OCI-LY7 (cell line): Measurements from ENCODE around the gene POLD2. TPM values are rescaled to one million over a fixed set of nuclear protein-coding genes. Genes with fewer than 3 reads are reported as not detected.
A peak's percentile ranks its signal among the peaks of the same experiment; 100 is the strongest.

Source experiments
- BruUV-seq: library from RNA; stranded (reverse); fragments of 400-500 nt; replicated peaks from 2 replicates; lab custom pipeline; 2021; lab: Mats Ljungman, UMichigan
- CTCF ChIA-PET: fragments of 300-600 bp; sonication (Branson Sonifier 250); formaldehyde crosslinking; loops from one replicate; lab custom pipeline; 2022; ENCODE audit warnings: antibody characterized with exemption; ENCODE audit not compliant: unreplicated experiment; lab: Charles Lee
- POLR2A ChIA-PET: fragments of 300-600 bp; sonication (Branson Sonifier 250); formaldehyde crosslinking; loops from one replicate; lab custom pipeline; 2022; ENCODE audit warnings: antibody characterized with exemption; lab: Charles Lee
- DNase-seq: peaks from one replicate; pipeline ENCODE4 v3.0.0-alpha.2; 2015; ENCODE audit warnings: low spot score
- H2AFZ ChIP-seq: fragments of 200-600 bp; sonication (generic), shearing (Covaris generic); 2 replicates; pipeline ENCODE4 v1.6.1; 2014; ENCODE audit warnings: mild to moderate bottlenecking, antibody characterized with exemption, low read length, moderate library complexity
- H3K27ac ChIP-seq: fragments of 200-600 bp; sonication (generic); 2 replicates; pipeline ENCODE4 v1.5.1; 2014; ENCODE audit warnings: mixed run types, low read depth, mild to moderate bottlenecking, moderate library complexity, low read length, inconsistent platforms; ENCODE audit not compliant: poor library complexity, severe bottlenecking
- H3K36me3 ChIP-seq: fragments of 200-600 bp; sonication (generic); 2 replicates; pipeline ENCODE4 v1.6.1; 2014; ENCODE audit warnings: mild to moderate bottlenecking, antibody characterized with exemption, low read length, moderate library complexity, mixed read lengths; ENCODE audit not compliant: insufficient read depth
- H3K4me1 ChIP-seq: fragments of 200-600 bp; sonication (generic); 2 replicates; pipeline ENCODE4 v1.5.1; 2014; ENCODE audit warnings: mild to moderate bottlenecking, low read length; ENCODE audit not compliant: insufficient read depth, poor library complexity, severe bottlenecking
- H3K4me2 ChIP-seq: fragments of 200-600 bp; sonication (generic); 2 replicates; pipeline ENCODE4 v1.6.1; 2014; ENCODE audit warnings: mild to moderate bottlenecking, low read length
- H3K4me3 ChIP-seq: fragments of 200-600 bp; sonication (generic); 2 replicates; pipeline ENCODE4 v1.5.1; 2014; ENCODE audit warnings: mild to moderate bottlenecking, low read depth, low read length; ENCODE audit not compliant: poor library complexity, severe bottlenecking
- H3K79me2 ChIP-seq: fragments of 200-600 bp; sonication (generic); 2 replicates; pipeline ENCODE4 v1.6.1; 2016; ENCODE audit warnings: low read depth, mild to moderate bottlenecking, low read length, moderate library complexity, mixed read lengths; ENCODE audit not compliant: insufficient read depth
- H3K9me2 ChIP-seq: fragments of 200-600 bp; sonication (generic); 2 replicates; pipeline ENCODE4 v1.6.1; 2016; ENCODE audit warnings: mild to moderate bottlenecking, low read length, mixed read lengths; ENCODE audit not compliant: insufficient read depth
- H3K9me3 ChIP-seq: fragments of 200-600 bp; sonication (generic); 2 replicates; pipeline ENCODE4 v1.6.1; 2014; ENCODE audit warnings: mild to moderate bottlenecking, mixed run types, low read length, mixed read lengths
- H4K20me1 ChIP-seq: fragments of 200-600 bp; sonication (generic); 2 replicates; pipeline ENCODE4 v1.6.1; 2014; ENCODE audit warnings: mild to moderate bottlenecking, antibody characterized with exemption, low read length, moderate library complexity, mixed read lengths; ENCODE audit not compliant: insufficient read depth
- CTCF ChIP-seq: fragments of 200-600 bp; sonication (generic); conservative IDR thresholded peaks from 2 replicates; pipeline ENCODE4 v1.5.1; 2014; ENCODE audit warnings: mild to moderate bottlenecking, antibody characterized with exemption, low read length, moderate library complexity, mixed read lengths
- EZH2phosphoT487 ChIP-seq: fragments of 200-600 bp; sonication (generic); IDR thresholded peaks from 2 replicates; pipeline ENCODE4 v1.6.1; 2018; ENCODE audit warnings: low read depth, borderline replicate concordance, mild to moderate bottlenecking, mixed run types, antibody characterized with exemption, low read length, moderate library complexity, mixed read lengths
- intact Hi-C: fragments of 100-400 bp; cut with micrococcal nuclease; formaldehyde crosslinking; loops from one replicate; pipeline ENCODE4 v1.10.0; 2022; ENCODE audit not compliant: unreplicated experiment
- total RNA-seq, 2 experiments: library from RNA; depleted of rRNA in 1 of 2; stranded (reverse); fragments of >200 nt in 1 of 2; shearing (Covaris generic) in 1 of 2; gene quantifications; 2 replicates each; pipeline ENCODE4 v1.2.3, GENCODE V29; 2014 to 2022

POLD2 gene
- total RNA-seq, 2 experiments from 2014 or later: 230 to 261 TPM

GRCh38 chr7:44094883-44095592 is 28.3 kb downstream of the POLD2 start:
- ChIA-PET CTCF (no interaction called here), POLR2A (interaction anchor here (0.6 to 5.4 kb wide), 3 partner anchors 9 to 14 kb away, joined by 3 to 38 read pairs (median 3); partner anchors contain the start of gene POLM)
- intact Hi-C loops: loop anchor here (5.0 kb wide), 1 partner anchor 902 kb away; no protein-coding TSS in a partner anchor
- BruUV-seq: no TSS peak
- Histone ChIP-seq H4K20me1 (no peaks in the 10 kb centered on the region), H3K4me3 (peak overlapping the region; percentile 23), H3K4me1 (peaks cover 91% of the 10 kb centered on the region), H3K27ac (peak overlapping the region; percentile 98), H3K36me3 (no peaks in the 10 kb centered on the region; the same call in 1 of the 2 replicates), H3K9me2 (no peaks in the 10 kb centered on the region), H3K79me2 (no peaks in the 10 kb centered on the region), H3K4me2 (peak overlapping the region; percentile 76), H2AFZ (peak overlapping the region; percentile 77; the same call in 1 of the 2 replicates), H3K9me3 (peaks cover 5% of the 10 kb centered on the region; the same call in 1 of the 2 replicates)
- TF ChIP-seq EZH2phosphoT487: no peak
- TF ChIP-seq CTCF: no peak
- peak; percentile 59 for DNase-seq

- peak overlapping the region; percentile 23 for H3K4me3 ChIP-seq
- no peaks in the 10 kb centered on the region for H4K20me1 ChIP-seq
- H2AFZ ChIP-seq: peak overlapping the region; percentile 77; the same call in 1 of the 2 replicates
- H3K79me2 ChIP-seq: no peaks in the 10 kb centered on the region
- ChIA-PET CTCF (no interaction called here), POLR2A (no interaction called here)
- BruUV-seq: no TSS peak
- DNase-seq: no peak
- intact Hi-C loops: no loop called here
- no peak for TF ChIP-seq EZH2phosphoT487
- TF ChIP-seq CTCF: no peak
- no peaks in the 10 kb centered on the region for H3K9me2 ChIP-seq
- H3K4me1 ChIP-seq: peaks cover 84% of the 10 kb centered on the region
- peak overlapping the region; percentile 76 for H3K4me2 ChIP-seq
- peaks cover 5% of the 10 kb centered on the region; the same call in 1 of the 2 replicates for H3K9me3 ChIP-seq
- H3K27ac ChIP-seq: peak overlapping the region; percentile 98
- no peaks in the 10 kb centered on the region; the same call in 1 of the 2 replicates for H3K36me3 ChIP-seq
Measured at GRCh38 chr7:44094365-44094764, 29.0 kb downstream of the POLD2 start.
